CD4-positive, alpha-beta T cell treated with Interleukin-15 for 1 hour (primary cell): ENCODE results near the gene KCNJ13.

ENCODE experiments used
- DNase-seq: peaks from one replicate; pipeline ENCODE4 v3.0.0-alpha.2; 2020

KCNJ13 gene

GRCh38 chr2:232776435-232776834 is at the start of gene KCNJ13:
KCNJ13 (minus strand) TSS chr2:232776565; CDS start chr2:232771362, 5,203 bp downstream.
- DNase-seq: no peak

GRCh38 chr2:232817756-232818155 is 41.4 kb upstream of the KCNJ13 start:
- no peak for DNase-seq

- no peak for DNase-seq
Measured at GRCh38 chr2:232816657-232817056, 40.3 kb upstream of the KCNJ13 start.

GRCh38 chr2:232815569-232815968 is 39.2 kb upstream of the KCNJ13 start:
- no peak for DNase-seq

- no peak for DNase-seq
Measured at GRCh38 chr2:232810444-232810843, 34.1 kb upstream of the KCNJ13 start.

GRCh38 chr2:232809349-232810124 is 33.2 kb upstream of the KCNJ13 start:
- DNase-seq: no peak

- DNase-seq: no peak
Measured at GRCh38 chr2:232802091-232802490, 25.7 kb upstream of the KCNJ13 start.

- DNase-seq: no peak
Measured at GRCh38 chr2:232800166-232800565, 23.8 kb upstream of the KCNJ13 start.

- DNase-seq: no peak
Measured at GRCh38 chr2:232798187-232798586, 21.8 kb upstream of the KCNJ13 start.

GRCh38 chr2:232795920-232796319 is 19.6 kb upstream of the KCNJ13 start:
- DNase-seq: no peak

- DNase-seq: no peak
Measured at GRCh38 chr2:232794981-232795380, 18.6 kb upstream of the KCNJ13 start.

GRCh38 chr2:232793271-232793670 is 16.9 kb upstream of the KCNJ13 start:
- no peak for DNase-seq

- no peak for DNase-seq
Measured at GRCh38 chr2:232791518-232791917, 15.2 kb upstream of the KCNJ13 start.

- DNase-seq: no peak
Measured at GRCh38 chr2:232789082-232789481, 12.7 kb upstream of the KCNJ13 start.

GRCh38 chr2:232787806-232788205 is 11.4 kb upstream of the KCNJ13 start:
- DNase-seq: no peak

- DNase-seq: no peak
Measured at GRCh38 chr2:232783278-232783677, 6.9 kb upstream of the KCNJ13 start.

- DNase-seq: no peak
Measured at GRCh38 chr2:232781765-232782164, 5.4 kb upstream of the KCNJ13 start.

- no peak for DNase-seq
Measured at GRCh38 chr2:232779934-232780333, 3.6 kb upstream of the KCNJ13 start.

- no peak for DNase-seq
Measured at GRCh38 chr2:232779465-232779864, 3.1 kb upstream of the KCNJ13 start.

GRCh38 chr2:232777276-232777675 is 911 bp upstream of the KCNJ13 start:
- no peak for DNase-seq

GRCh38 chr2:232773815-232774214 is 2.5 kb downstream of the KCNJ13 start:
- DNase-seq: no peak

GRCh38 chr2:232772531-232772930 is 3.8 kb downstream of the KCNJ13 start:
- no peak for DNase-seq

GRCh38 chr2:232771870-232772269 is 4.5 kb downstream of the KCNJ13 start:
- no peak for DNase-seq

- DNase-seq: no peak
Measured at GRCh38 chr2:232770207-232770606, 6.2 kb downstream of the KCNJ13 start.

GRCh38 chr2:232767866-232768265 is 8.5 kb downstream of the KCNJ13 start:
- no peak for DNase-seq
